ENCODE measurements around the gene ALPG. TPM values are rescaled to one million over a fixed set of nuclear protein-coding genes. Genes with fewer than 3 reads are reported as not detected.

ALPG gene
- total RNA-seq, 1 donor from 2014 or later, result not detected

DNA sequence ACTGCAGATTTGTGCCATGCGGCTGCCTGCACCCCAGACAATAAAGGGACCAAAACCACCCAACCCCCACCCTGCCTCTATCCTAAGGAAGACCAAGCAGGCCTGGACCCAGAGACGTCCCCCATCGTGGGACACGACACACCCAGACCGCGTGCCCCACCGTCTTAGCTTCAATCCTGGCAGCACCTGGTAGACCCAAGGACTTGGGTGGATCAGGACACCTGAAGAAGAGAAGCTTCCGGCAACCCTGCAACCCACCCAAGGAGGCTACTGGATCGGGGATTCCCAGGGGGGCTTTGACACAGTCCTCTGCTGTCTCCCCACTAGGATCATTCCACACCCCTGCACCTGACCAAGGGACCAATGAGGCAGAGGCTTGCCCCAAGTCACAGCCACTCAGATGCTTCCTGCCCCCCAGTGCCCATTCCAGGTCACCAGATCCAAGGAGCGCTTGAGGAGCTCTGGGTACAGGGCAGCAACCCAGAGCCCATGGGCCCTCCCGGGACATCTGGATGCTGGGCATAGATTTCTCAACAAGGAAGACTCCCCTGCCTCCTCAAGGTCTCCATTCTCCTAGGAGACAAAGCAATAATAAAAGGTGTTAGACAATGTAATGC, 52.9 kb downstream of the ALPG start:
- Histone ChIP-seq H3K27me3 (no peaks in the 10 kb centered on the region), H3K4me1 (no peaks in the 10 kb centered on the region), H3K36me3 (no peaks in the 10 kb centered on the region), H3K27ac (no peak overlapping the region), H3K79me2 (ENCODE audit: low read depth) (no peaks in the 10 kb centered on the region), H3K9ac (no peak overlapping the region), H3F3A (ENCODE audit: low read depth) (no peaks in the 10 kb centered on the region), H3K9me3 (ENCODE audit: low read depth) (no peaks in the 10 kb centered on the region), H2AFZ (replicated peaks) (no peak overlapping the region), H3K4me3 (no peak overlapping the region), H3K4me2 (no peak overlapping the region), H4K20me1 (ENCODE audit: low read depth) (no peaks in the 10 kb centered on the region)
- Mint-ChIP-seq H3K9me3 (no peaks in the 10 kb centered on the region), H3K4me1 (no peaks in the 10 kb centered on the region), H3K27ac (no peak overlapping the region), H3K27me3 (ENCODE audit: insufficient read depth, low read depth) (peaks cover 14% of the 10 kb centered on the region), H3K4me3 (no peak overlapping the region), H3K36me3 (no peaks in the 10 kb centered on the region)
- TF ChIP-seq EZH2phosphoT487 (IDR thresholded peaks at IDR 0.05), result no peak
- no peak for TF ChIP-seq EZH2 (IDR thresholded peaks at IDR 0.05)
- TF ChIP-seq, protein P1, sequence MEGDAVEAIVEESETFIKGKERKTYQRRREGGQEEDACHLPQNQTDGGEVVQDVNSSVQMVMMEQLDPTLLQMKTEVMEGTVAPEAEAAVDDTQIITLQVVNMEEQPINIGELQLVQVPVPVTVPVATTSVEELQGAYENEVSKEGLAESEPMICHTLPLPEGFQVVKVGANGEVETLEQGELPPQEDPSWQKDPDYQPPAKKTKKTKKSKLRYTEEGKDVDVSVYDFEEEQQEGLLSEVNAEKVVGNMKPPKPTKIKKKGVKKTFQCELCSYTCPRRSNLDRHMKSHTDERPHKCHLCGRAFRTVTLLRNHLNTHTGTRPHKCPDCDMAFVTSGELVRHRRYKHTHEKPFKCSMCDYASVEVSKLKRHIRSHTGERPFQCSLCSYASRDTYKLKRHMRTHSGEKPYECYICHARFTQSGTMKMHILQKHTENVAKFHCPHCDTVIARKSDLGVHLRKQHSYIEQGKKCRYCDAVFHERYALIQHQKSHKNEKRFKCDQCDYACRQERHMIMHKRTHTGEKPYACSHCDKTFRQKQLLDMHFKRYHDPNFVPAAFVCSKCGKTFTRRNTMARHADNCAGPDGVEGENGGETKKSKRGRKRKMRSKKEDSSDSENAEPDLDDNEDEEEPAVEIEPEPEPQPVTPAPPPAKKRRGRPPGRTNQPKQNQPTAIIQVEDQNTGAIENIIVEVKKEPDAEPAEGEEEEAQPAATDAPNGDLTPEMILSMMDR (IDR thresholded peaks at IDR 0.05), result no peak
- no peak for DNase-seq (ENCODE audit: low spot score)

GRCh38 chr2:232460171-232460570, 53.5 kb downstream of the ALPG start:
- Histone ChIP-seq H3K4me2 (no peak overlapping the region), H3K9me3 (ENCODE audit: low read depth) (no peaks in the 10 kb centered on the region), H4K20me1 (ENCODE audit: low read depth) (no peaks in the 10 kb centered on the region), H3F3A (ENCODE audit: low read depth) (no peaks in the 10 kb centered on the region), H3K36me3 (no peaks in the 10 kb centered on the region), H3K27me3 (no peaks in the 10 kb centered on the region), H3K79me2 (ENCODE audit: low read depth) (no peaks in the 10 kb centered on the region), H2AFZ (replicated peaks) (no peak overlapping the region), H3K9ac (no peak overlapping the region), H3K4me1 (no peaks in the 10 kb centered on the region), H3K4me3 (no peak overlapping the region), H3K27ac (no peak overlapping the region)
- Mint-ChIP-seq H3K9me3 (no peaks in the 10 kb centered on the region), H3K27me3 (ENCODE audit: insufficient read depth, low read depth) (peaks cover 14% of the 10 kb centered on the region), H3K4me1 (no peaks in the 10 kb centered on the region), H3K27ac (no peak overlapping the region), H3K36me3 (no peaks in the 10 kb centered on the region), H3K4me3 (no peak overlapping the region)
- no peak for DNase-seq (ENCODE audit: low spot score)
- TF ChIP-seq, protein P1 (IDR thresholded peaks at IDR 0.05), result no peak
- TF ChIP-seq EZH2phosphoT487 (IDR thresholded peaks at IDR 0.05) (no peak), EZH2 (IDR thresholded peaks at IDR 0.05) (no peak)

Small RNA genes lying within 50 kb of the gene (small RNA-seq; reads per million reads assigned to genes)
- gene AC068134.4, result not detected

Other genes starting within 250 kb of the ALPG start
- gene ALPP, start 28.1 kb upstream of the ALPG start, total RNA-seq (ENCODE audit: low replicate concordance), result not detected in 2 replicates
- not detected in 2 replicates for gene ALPI, start 49.3 kb downstream of the ALPG start, total RNA-seq (ENCODE audit: low replicate concordance)
- 0.84 and 3.8 TPM in 2 replicates for gene ECEL1, start 81.0 kb downstream of the ALPG start, total RNA-seq (ENCODE audit: low replicate concordance)
- gene PRSS56, start 113.5 kb downstream of the ALPG start, total RNA-seq (ENCODE audit: low replicate concordance), result not detected in 2 replicates
- gene CHRND, start 119.3 kb downstream of the ALPG start, total RNA-seq (ENCODE audit: low replicate concordance), result 0.19 TPM in 1 of 2 replicates, not detected in the other
- not detected in 2 replicates for gene CHRNG, start 132.8 kb downstream of the ALPG start, total RNA-seq (ENCODE audit: low replicate concordance)
- 12.2 and 14.6 TPM in 2 replicates for gene TIGD1, start 143.7 kb downstream of the ALPG start, total RNA-seq (ENCODE audit: low replicate concordance)
- gene EIF4E2, start 143.8 kb downstream of the ALPG start, total RNA-seq (ENCODE audit: low replicate concordance), result 72.5 and 97.0 TPM in 2 replicates
- 5.9 and 7.0 TPM in 2 replicates for gene EFHD1, start 226.8 kb downstream of the ALPG start, total RNA-seq (ENCODE audit: low replicate concordance)